Endothelial cell of umbilical vein (primary cell): Measurements from ENCODE around the gene PWWP2A.
"Not testable (repeated sequence)": the region's sequence is repeated elsewhere in the genome, so short reads cannot be mapped to it uniquely, and the experiment has no call there.

Source experiments
- EZH2 ChIP-seq: IDR thresholded peaks from 2 replicates; pipeline ENCODE4 v1.6.1; 2012; ENCODE audit warnings: borderline replicate concordance, low read depth, mild to moderate bottlenecking, moderate library complexity, low read length, inconsistent platforms; ENCODE audit not compliant: severe bottlenecking
- FOS ChIP-seq: IDR thresholded peaks from 2 replicates; pipeline ENCODE4 v1.6.1; 2011; ENCODE audit warnings: mild to moderate bottlenecking, low read length, moderate library complexity, borderline replicate concordance; ENCODE audit not compliant: insufficient read depth
- GATA2 ChIP-seq: IDR thresholded peaks from 2 replicates; pipeline ENCODE4 v1.7.0; 2011; ENCODE audit warnings: low read depth, mild to moderate bottlenecking, moderate library complexity, mixed read lengths, low read length; ENCODE audit not compliant: insufficient read length, insufficient read depth
- JUN ChIP-seq: IDR thresholded peaks from 2 replicates; pipeline ENCODE4 v1.6.1; 2011; ENCODE audit warnings: borderline replicate concordance, low read depth; ENCODE audit not compliant: insufficient read length, insufficient read depth
- POLR2A ChIP-seq: IDR thresholded peaks from 2 replicates; pipeline ENCODE4 v1.6.1; 2012; ENCODE audit warnings: low read depth, mild to moderate bottlenecking, control low read depth, low read length
- POLR2AphosphoS5 ChIP-seq: IDR thresholded peaks from 2 replicates; pipeline ENCODE4 v1.6.1; 2012; ENCODE audit warnings: low read depth, mild to moderate bottlenecking, control low read depth, low read length, moderate library complexity; ENCODE audit not compliant: insufficient read depth
- TF ChIP-seq, protein P1 (sequence below), 2 donors: IDR thresholded peaks; 1 replicate in 1 of 2; 2 replicates in 1 of 2; pipeline ENCODE4 v1.5.1; 2011; ENCODE audit warnings: low read length in 2 of 2, mild to moderate bottlenecking in 2 of 2, moderate library complexity in 2 of 2, control low read depth in 1 of 2, inconsistent platforms in 1 of 2, low read depth in 1 of 2; ENCODE audit not compliant: insufficient read depth in 1 of 2; ENCODE audit errors: extremely low read depth in 1 of 2
- TF ChIP-seq, protein P2 (sequence below): IDR thresholded peaks from 2 replicates; pipeline ENCODE4 v1.6.1; 2011; ENCODE audit not compliant: insufficient read depth, insufficient read length

DNA sequence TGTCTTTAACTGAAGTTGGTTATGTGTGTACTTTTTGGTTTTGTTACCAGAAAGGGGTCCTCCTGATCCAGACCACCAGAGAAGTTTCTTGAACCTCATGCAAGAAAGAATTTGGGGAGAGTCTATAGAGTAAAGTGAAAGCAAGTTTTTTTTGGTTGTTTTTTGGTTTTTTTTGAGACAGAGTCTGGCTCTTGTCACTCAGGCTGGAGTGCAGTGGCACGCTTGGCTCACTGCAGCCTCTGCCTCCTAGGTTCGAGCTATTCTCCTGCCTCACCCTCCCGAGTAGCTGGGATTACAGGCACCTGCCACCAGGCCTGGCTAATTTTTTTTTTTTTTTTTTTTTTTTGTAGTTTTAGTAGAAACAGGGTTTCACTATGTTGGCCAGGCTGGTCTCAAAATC is 41.6 kb upstream of the PWWP2A start:
- TF ChIP-seq, protein P1, sequence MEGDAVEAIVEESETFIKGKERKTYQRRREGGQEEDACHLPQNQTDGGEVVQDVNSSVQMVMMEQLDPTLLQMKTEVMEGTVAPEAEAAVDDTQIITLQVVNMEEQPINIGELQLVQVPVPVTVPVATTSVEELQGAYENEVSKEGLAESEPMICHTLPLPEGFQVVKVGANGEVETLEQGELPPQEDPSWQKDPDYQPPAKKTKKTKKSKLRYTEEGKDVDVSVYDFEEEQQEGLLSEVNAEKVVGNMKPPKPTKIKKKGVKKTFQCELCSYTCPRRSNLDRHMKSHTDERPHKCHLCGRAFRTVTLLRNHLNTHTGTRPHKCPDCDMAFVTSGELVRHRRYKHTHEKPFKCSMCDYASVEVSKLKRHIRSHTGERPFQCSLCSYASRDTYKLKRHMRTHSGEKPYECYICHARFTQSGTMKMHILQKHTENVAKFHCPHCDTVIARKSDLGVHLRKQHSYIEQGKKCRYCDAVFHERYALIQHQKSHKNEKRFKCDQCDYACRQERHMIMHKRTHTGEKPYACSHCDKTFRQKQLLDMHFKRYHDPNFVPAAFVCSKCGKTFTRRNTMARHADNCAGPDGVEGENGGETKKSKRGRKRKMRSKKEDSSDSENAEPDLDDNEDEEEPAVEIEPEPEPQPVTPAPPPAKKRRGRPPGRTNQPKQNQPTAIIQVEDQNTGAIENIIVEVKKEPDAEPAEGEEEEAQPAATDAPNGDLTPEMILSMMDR (IDR thresholded peaks at IDR 0.05; ENCODE audit: extremely low read depth in 1 of 2, insufficient read depth in 1 of 2, low read depth in 1 of 2, low read length in 2 of 2) = not testable (repeated sequence)
- TF ChIP-seq POLR2A, FOS, POLR2AphosphoS5, JUN, EZH2, GATA2: not testable (repeated sequence)
- TF ChIP-seq, protein P2, sequence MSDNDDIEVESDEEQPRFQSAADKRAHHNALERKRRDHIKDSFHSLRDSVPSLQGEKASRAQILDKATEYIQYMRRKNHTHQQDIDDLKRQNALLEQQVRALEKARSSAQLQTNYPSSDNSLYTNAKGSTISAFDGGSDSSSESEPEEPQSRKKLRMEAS = not testable (repeated sequence)
